Endothelial cell of umbilical vein (primary cell): ENCODE results near the gene ARSB. TPM values are rescaled to one million over a fixed set of nuclear protein-coding genes. Genes with fewer than 3 reads are reported as not detected.

Source experiments
- BruUV-seq: library from RNA; stranded (reverse); fragments of 400-500 nt; replicated peaks from 2 replicates; lab custom pipeline; 2021; lab: Mats Ljungman, UMichigan
- CTCF ChIA-PET: fragments of 300-600, 350-600 bp; sonication (Branson Sonifier 250); formaldehyde crosslinking; loops from one replicate; lab custom pipeline; 2021; ENCODE audit warnings: antibody characterized with exemption, inconsistent platforms; lab: Charles Lee
- POLR2A ChIA-PET: fragments of 300-600, 350-600 bp; sonication (Branson Sonifier 250); formaldehyde crosslinking; loops from one replicate; lab custom pipeline; 2021; ENCODE audit warnings: antibody characterized with exemption, inconsistent platforms; lab: Charles Lee
- DNase-seq: peaks from one replicate; pipeline ENCODE4 v3.0.0-alpha.2; 2011; ENCODE audit warnings: low read depth, low spot score
- FAIRE-seq: peaks from 2 replicates; lab custom pipeline; 2011; peaks lifted over from hg19 to GRCh38; lab: Jason Lieb, UNC
- H2AFZ ChIP-seq: 2 replicates; pipeline ENCODE4 v1.6.0; 2012; ENCODE audit warnings: low read depth, low read length, control low read depth, inconsistent platforms
- H3K27ac ChIP-seq: 2 replicates; pipeline ENCODE4 v1.5.1; 2011; ENCODE audit warnings: low read depth, mild to moderate bottlenecking, control low read depth, low read length, moderate library complexity; ENCODE audit not compliant: insufficient read depth
- H3K27me3 ChIP-seq, 2 experiments: 2 replicates each; pipeline versions ENCODE4 v1.6.0 to v1.6.1; 2011; ENCODE audit warnings: low read length in 2 of 2, mixed read lengths in 1 of 2; ENCODE audit not compliant: control insufficient read depth in 2 of 2, insufficient read depth in 2 of 2
- H3K36me3 ChIP-seq, 2 experiments: 2 replicates in 1 of 2; 3 replicates in 1 of 2; pipeline ENCODE4 v1.5.1; 2011; ENCODE audit warnings: low read length in 2 of 2, mild to moderate bottlenecking in 1 of 2, moderate library complexity in 1 of 2; ENCODE audit not compliant: control insufficient read depth in 2 of 2, insufficient read depth in 2 of 2; ENCODE audit errors: extremely low read depth in 1 of 2
- H3K4me1 ChIP-seq: 3 replicates; pipeline ENCODE4 v1.5.1; 2011; ENCODE audit warnings: mild to moderate bottlenecking, low read length; ENCODE audit not compliant: control insufficient read depth, insufficient read depth; ENCODE audit errors: extremely low read depth
- H3K4me2 ChIP-seq: 2 replicates; pipeline ENCODE4 v1.6.1; 2011; ENCODE audit warnings: low read length, control low read depth, mixed read lengths; ENCODE audit not compliant: insufficient read depth
- H3K4me3 ChIP-seq, 3 experiments: fragments of 200-600 bp in 1 of 3; sonication (generic), shearing (Covaris generic) in 1 of 3; replicated peaks in 1 of 3; 2 replicates each; pipeline ENCODE4 v1.5.1; 2011 to 2016; ENCODE audit warnings: control low read depth in 3 of 3, low read length in 3 of 3, mild to moderate bottlenecking in 2 of 3, inconsistent platforms in 1 of 3, low read depth in 1 of 3, moderate library complexity in 1 of 3; ENCODE audit not compliant: insufficient read depth in 1 of 3
- H3K79me2 ChIP-seq: 2 replicates; pipeline ENCODE4 v1.6.0; 2012; ENCODE audit warnings: low read length, inconsistent platforms; ENCODE audit not compliant: control insufficient read depth, insufficient read depth
- H3K9ac ChIP-seq: replicated peaks from 2 replicates; pipeline ENCODE3; 2011; ENCODE audit warnings: low read length, control low read depth; ENCODE audit not compliant: insufficient read depth; ENCODE audit errors: extremely low read depth
- H3K9me1 ChIP-seq: replicated peaks from 3 replicates; pipeline ENCODE4 v1.6.0; 2011; ENCODE audit warnings: mild to moderate bottlenecking, low read length; ENCODE audit not compliant: control insufficient read depth, insufficient read depth; ENCODE audit errors: extremely low read depth
- H3K9me3 ChIP-seq: replicated peaks from 2 replicates; pipeline ENCODE4 v1.5.1; 2012; ENCODE audit warnings: low read length, inconsistent platforms; ENCODE audit not compliant: control insufficient read depth, insufficient read depth
- H4K20me1 ChIP-seq: replicated peaks from 2 replicates; pipeline ENCODE3; 2011; ENCODE audit warnings: mild to moderate bottlenecking, low read length; ENCODE audit not compliant: control insufficient read depth, insufficient read depth; ENCODE audit errors: extremely low read depth
- CTCF ChIP-seq, 2 donors: IDR thresholded peaks; 1 replicate in 1 of 2; 2 replicates in 1 of 2; pipeline ENCODE4 v1.5.1; 2011; ENCODE audit warnings: low read length in 2 of 2, mild to moderate bottlenecking in 2 of 2, moderate library complexity in 2 of 2, control low read depth in 1 of 2, inconsistent platforms in 1 of 2, low read depth in 1 of 2; ENCODE audit not compliant: insufficient read depth in 1 of 2; ENCODE audit errors: extremely low read depth in 1 of 2
- EZH2 ChIP-seq: IDR thresholded peaks from 2 replicates; pipeline ENCODE4 v1.6.1; 2012; ENCODE audit warnings: borderline replicate concordance, low read depth, mild to moderate bottlenecking, moderate library complexity, low read length, inconsistent platforms; ENCODE audit not compliant: severe bottlenecking
- FOS ChIP-seq: IDR thresholded peaks from 2 replicates; pipeline ENCODE4 v1.6.1; 2011; ENCODE audit warnings: mild to moderate bottlenecking, low read length, moderate library complexity, borderline replicate concordance; ENCODE audit not compliant: insufficient read depth
- GATA2 ChIP-seq: IDR thresholded peaks from 2 replicates; pipeline ENCODE4 v1.7.0; 2011; ENCODE audit warnings: low read depth, mild to moderate bottlenecking, moderate library complexity, mixed read lengths, low read length; ENCODE audit not compliant: insufficient read length, insufficient read depth
- JUN ChIP-seq: IDR thresholded peaks from 2 replicates; pipeline ENCODE4 v1.6.1; 2011; ENCODE audit warnings: borderline replicate concordance, low read depth; ENCODE audit not compliant: insufficient read length, insufficient read depth
- MYC ChIP-seq: IDR thresholded peaks from one replicate; pipeline ENCODE4 v1.6.1; 2011; ENCODE audit warnings: mild to moderate bottlenecking, low read depth, low read length
- POLR2A ChIP-seq: IDR thresholded peaks from 2 replicates; pipeline ENCODE4 v1.6.1; 2012; ENCODE audit warnings: low read depth, mild to moderate bottlenecking, control low read depth, low read length
- POLR2AphosphoS5 ChIP-seq: IDR thresholded peaks from 2 replicates; pipeline ENCODE4 v1.6.1; 2012; ENCODE audit warnings: low read depth, mild to moderate bottlenecking, control low read depth, low read length, moderate library complexity; ENCODE audit not compliant: insufficient read depth
- dilution Hi-C: fragments of 300-500 bp; cut with MboI; formaldehyde crosslinking; loops from one replicate; pipeline ENCODE4 v1.15.0; 2019; ENCODE audit warnings: low sequenced_read_pairs; ENCODE audit not compliant: extremely low pct_ligation_motif_present
- intact Hi-C: fragments of 100-400 bp; cut with micrococcal nuclease; formaldehyde crosslinking; loops from one replicate; pipeline ENCODE4 v1.10.0; 2022
- polyA plus RNA-seq, 4 experiments: library from polyadenylated mRNA; depleted of rRNA in 3 of 4; stranded (reverse) in 3 of 4; unstranded in 1 of 4; fragments of >200 nt; gene quantifications; 2 replicates each; pipeline versions ENCODE4 v1.2.1 to v1.2.3, GENCODE V29; 2011 to 2012; ENCODE audit warnings: missing spikeins in 1 of 4
- total RNA-seq: library from RNA; stranded (reverse); gene quantifications from 2 replicates; pipeline ENCODE4 v1.2.3, GENCODE V29; 2021
- TF ChIP-seq, protein P1 (sequence below): IDR thresholded peaks from 2 replicates; pipeline ENCODE4 v1.6.1; 2011; ENCODE audit not compliant: insufficient read depth, insufficient read length

ARSB gene
- total and polyA plus RNA-seq, 2 donors (not counting 3 experiments of a cell fraction or from before 2014, with no cell fraction given) = 17.2 to 25.8 TPM

DNA sequence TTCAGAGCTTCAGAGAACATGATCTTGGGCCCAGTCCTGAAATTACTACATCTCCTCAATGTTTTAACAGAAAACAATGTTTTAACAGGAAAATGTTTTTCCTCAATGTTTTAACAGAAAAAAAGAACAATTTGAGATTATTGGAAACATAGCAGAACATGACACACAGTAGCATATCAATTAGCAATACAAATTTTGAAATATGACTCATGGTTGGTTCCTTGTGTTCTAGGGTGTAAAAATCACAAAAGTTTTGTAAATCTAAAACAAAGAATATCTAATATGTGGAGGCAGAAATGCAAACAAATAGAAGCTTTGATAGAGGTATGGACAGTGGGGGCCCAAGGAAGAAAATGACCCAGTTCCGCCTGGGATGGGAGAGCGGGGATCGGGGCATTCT, 22.8 kb upstream of the ARSB start:
- ChIA-PET POLR2A (no interaction called here), CTCF (interaction anchor here (0.8 to 2.8 kb wide), 5 partner anchors 12 to 108 kb away, joined by 3 to 16 read pairs (median 6); no protein-coding TSS in a partner anchor)
- Histone ChIP-seq H3K36me3 (no peaks in the 10 kb centered on the region), H3K4me1 (no peaks in the 10 kb centered on the region), H3K4me2 (no peak overlapping the region), H3K27me3 (peaks cover 21 to 22% of the 10 kb centered on the region in 2 experiments), H2AFZ (no peak overlapping the region), H3K27ac (no peak overlapping the region), H3K79me2 (no peaks in the 10 kb centered on the region), H4K20me1 (no peaks in the 10 kb centered on the region), H3K4me3 (no peak overlapping the region), H3K9ac (no peak overlapping the region), H3K9me1 (no peaks in the 10 kb centered on the region), H3K9me3 (no peaks in the 10 kb centered on the region)
- BruUV-seq = no TSS peak
- dilution Hi-C loops = no loop called here
- intact Hi-C loops = no loop called here
- TF ChIP-seq POLR2A = no peak
- TF ChIP-seq, protein P1, sequence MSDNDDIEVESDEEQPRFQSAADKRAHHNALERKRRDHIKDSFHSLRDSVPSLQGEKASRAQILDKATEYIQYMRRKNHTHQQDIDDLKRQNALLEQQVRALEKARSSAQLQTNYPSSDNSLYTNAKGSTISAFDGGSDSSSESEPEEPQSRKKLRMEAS = no peak
- no peak for TF ChIP-seq MYC
- TF ChIP-seq FOS = no peak
- TF ChIP-seq EZH2 = no peak
- no peak for TF ChIP-seq POLR2AphosphoS5
- no peak for TF ChIP-seq CTCF (IDR thresholded peaks at IDR 0.05; ENCODE audit: extremely low read depth in 1 of 2, insufficient read depth in 1 of 2, low read depth in 1 of 2, low read length in 2 of 2)
- no peak for TF ChIP-seq JUN
- no peak for TF ChIP-seq GATA2
- DNase-seq (no peak), FAIRE-seq (no peak)
